Progenitor cell of endocrine pancreas (in vitro differentiated cells): ENCODE measurements around the gene BMP2K. TPM values are rescaled to one million over a fixed set of nuclear protein-coding genes. Genes with fewer than 3 reads are reported as not detected.
A peak's percentile ranks its signal among the peaks of the same experiment; 100 is the strongest.

Experiments used
- DNase-seq: peaks from one replicate; pipeline ENCODE4 v3.0.0; 2021; ENCODE audit warnings: low spot score; ENCODE audit not compliant: unreplicated experiment
- H3K27ac Mint-ChIP-seq: 2 replicates; pipeline ENCODE4 v1.8.0; 2021; ENCODE audit warnings: mild to moderate bottlenecking, moderate library complexity, mixed read lengths
- H3K27me3 Mint-ChIP-seq: 2 replicates; pipeline ENCODE4 v1.8.0; 2021; ENCODE audit warnings: mixed read lengths
- H3K36me3 Mint-ChIP-seq: 2 replicates; pipeline ENCODE4 v1.8.0; 2022; ENCODE audit warnings: mixed read lengths; ENCODE audit not compliant: insufficient read depth
- H3K4me1 Mint-ChIP-seq: 2 replicates; pipeline ENCODE4 v1.8.0; 2021; ENCODE audit warnings: low read depth, mixed read lengths
- H3K4me3 Mint-ChIP-seq: 2 replicates; pipeline ENCODE4 v1.8.0; 2021; ENCODE audit warnings: low read depth, mild to moderate bottlenecking, moderate library complexity, mixed read lengths
- H3K9me3 Mint-ChIP-seq: 2 replicates; pipeline ENCODE4 v1.8.0; 2021; ENCODE audit warnings: low read depth, mixed read lengths
- total RNA-seq: library from RNA; stranded (reverse); gene quantifications from 2 replicates; pipeline ENCODE4 v1.2.1, GENCODE V29; 2021
- TF ChIP-seq, protein P1 (sequence below): fragments of 200-600 bp; sonication (generic); IDR thresholded peaks from one replicate; pipeline ENCODE4 v1.5.0; 2021; ENCODE audit warnings: antibody characterized with exemption, mild to moderate bottlenecking; ENCODE audit not compliant: unreplicated experiment

Gene BMP2K
- total RNA-seq, 1 donor from 2014 or later, result 32.5 TPM

GRCh38 chr4:78940752-78941151 is 164.6 kb downstream of the BMP2K start:
- peaks cover 11% of the 10 kb centered on the region for H3K4me1 Mint-ChIP-seq
- H3K27me3 Mint-ChIP-seq, result peaks cover 25% of the 10 kb centered on the region
- DNase-seq, result no peak
- H3K9me3 Mint-ChIP-seq, result no peaks in the 10 kb centered on the region
- no peaks in the 10 kb centered on the region for H3K36me3 Mint-ChIP-seq
- no peak overlapping the region for H3K27ac Mint-ChIP-seq
- H3K4me3 Mint-ChIP-seq, result no peak overlapping the region
- TF ChIP-seq, protein P1, sequence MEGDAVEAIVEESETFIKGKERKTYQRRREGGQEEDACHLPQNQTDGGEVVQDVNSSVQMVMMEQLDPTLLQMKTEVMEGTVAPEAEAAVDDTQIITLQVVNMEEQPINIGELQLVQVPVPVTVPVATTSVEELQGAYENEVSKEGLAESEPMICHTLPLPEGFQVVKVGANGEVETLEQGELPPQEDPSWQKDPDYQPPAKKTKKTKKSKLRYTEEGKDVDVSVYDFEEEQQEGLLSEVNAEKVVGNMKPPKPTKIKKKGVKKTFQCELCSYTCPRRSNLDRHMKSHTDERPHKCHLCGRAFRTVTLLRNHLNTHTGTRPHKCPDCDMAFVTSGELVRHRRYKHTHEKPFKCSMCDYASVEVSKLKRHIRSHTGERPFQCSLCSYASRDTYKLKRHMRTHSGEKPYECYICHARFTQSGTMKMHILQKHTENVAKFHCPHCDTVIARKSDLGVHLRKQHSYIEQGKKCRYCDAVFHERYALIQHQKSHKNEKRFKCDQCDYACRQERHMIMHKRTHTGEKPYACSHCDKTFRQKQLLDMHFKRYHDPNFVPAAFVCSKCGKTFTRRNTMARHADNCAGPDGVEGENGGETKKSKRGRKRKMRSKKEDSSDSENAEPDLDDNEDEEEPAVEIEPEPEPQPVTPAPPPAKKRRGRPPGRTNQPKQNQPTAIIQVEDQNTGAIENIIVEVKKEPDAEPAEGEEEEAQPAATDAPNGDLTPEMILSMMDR, result no peak

DNA sequence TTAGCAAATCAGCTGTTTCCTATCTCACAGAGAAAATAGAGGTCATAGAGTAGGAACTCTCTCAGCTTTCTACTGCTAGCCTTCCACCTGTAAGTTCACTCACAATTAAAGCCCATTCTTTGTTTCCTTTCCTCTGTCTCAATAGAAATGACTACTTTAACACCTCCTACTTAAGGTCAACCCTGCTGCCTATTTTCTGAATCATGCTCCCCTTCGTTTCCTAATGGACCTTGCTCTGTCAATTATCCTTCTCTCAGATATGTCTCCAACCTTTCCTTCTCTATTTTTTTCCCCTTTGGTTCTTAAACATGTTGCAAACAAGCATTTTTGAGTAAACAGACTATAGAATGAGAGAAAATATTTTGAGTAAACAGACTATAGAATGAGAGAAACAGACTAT is 168.2 kb downstream of the BMP2K start:
- no peak for DNase-seq
- Mint-ChIP-seq H3K9me3 (peaks cover 6% of the 10 kb centered on the region), H3K27ac (no peak overlapping the region), H3K4me3 (no peak overlapping the region), H3K36me3 (no peaks in the 10 kb centered on the region), H3K4me1 (peaks cover 4% of the 10 kb centered on the region), H3K27me3 (peaks cover 25% of the 10 kb centered on the region)
- TF ChIP-seq, protein P1, result no peak

DNA sequence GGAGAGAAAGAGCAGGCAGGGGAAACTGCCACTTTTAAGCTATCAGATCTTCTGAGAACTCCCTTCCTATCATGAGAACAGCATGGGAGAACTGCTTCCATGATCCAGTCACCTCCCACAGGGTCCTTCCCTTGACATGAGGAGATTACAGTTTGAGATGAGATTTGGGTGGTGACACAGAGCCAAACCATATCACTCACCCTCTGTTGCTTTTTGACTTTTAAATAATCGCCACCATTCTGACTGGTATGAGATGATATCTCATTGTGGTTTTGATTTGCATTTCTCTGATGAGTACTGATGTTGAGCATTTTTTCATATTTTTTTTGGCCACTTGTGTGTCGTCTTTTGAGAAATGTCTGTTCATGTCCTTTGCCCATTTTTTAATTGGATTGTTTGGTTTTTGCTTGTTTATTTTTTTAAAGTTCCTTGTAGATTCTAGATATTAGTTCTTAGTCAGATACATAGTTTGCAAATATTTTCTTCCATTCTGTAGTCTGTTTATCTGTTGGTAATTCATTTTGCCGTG is 169.6 kb downstream of the BMP2K start:
- TF ChIP-seq, protein P1, result no peak
- no peak for DNase-seq
- Mint-ChIP-seq H3K27me3 (peaks cover 26% of the 10 kb centered on the region), H3K4me1 (no peaks in the 10 kb centered on the region), H3K9me3 (peaks cover 6% of the 10 kb centered on the region), H3K27ac (no peak overlapping the region), H3K4me3 (no peak overlapping the region), H3K36me3 (no peaks in the 10 kb centered on the region)

GRCh38 chr4:78949735-78950134 is 173.6 kb downstream of the BMP2K start:
- TF ChIP-seq, protein P1, result no peak
- Mint-ChIP-seq H3K36me3 (no peaks in the 10 kb centered on the region), H3K9me3 (peaks cover 6% of the 10 kb centered on the region), H3K27me3 (peaks cover 27% of the 10 kb centered on the region), H3K4me1 (no peaks in the 10 kb centered on the region), H3K27ac (no peak overlapping the region), H3K4me3 (no peak overlapping the region)
- no peak for DNase-seq

GRCh38 chr4:78951862-78952472 is 175.8 kb downstream of the BMP2K start:
- TF ChIP-seq, protein P1, result peak; percentile 87
- H3K4me1 Mint-ChIP-seq, result no peaks in the 10 kb centered on the region
- no peak overlapping the region for H3K4me3 Mint-ChIP-seq
- no peaks in the 10 kb centered on the region for H3K9me3 Mint-ChIP-seq
- no peak overlapping the region for H3K27ac Mint-ChIP-seq
- no peak for DNase-seq
- no peaks in the 10 kb centered on the region for H3K36me3 Mint-ChIP-seq
- H3K27me3 Mint-ChIP-seq, result peaks cover 27% of the 10 kb centered on the region
